Cardiac fibroblast (primary cell): ENCODE data around the gene CEP131.

Experiments used
- DNase-seq, 2 donors: peaks; one replicate each; pipeline versions ENCODE4 v3.0.0 to v3.0.0-alpha.2; 2010; ENCODE audit warnings: low read depth in 2 of 2
- H3K4me3 ChIP-seq, 2 donors: replicated peaks in 1 of 2; 1 replicate in 1 of 2; 2 replicates in 1 of 2; pipeline ENCODE4 v1.5.1; 2011; ENCODE audit warnings: low read depth in 2 of 2, low read length in 2 of 2, mild to moderate bottlenecking in 2 of 2, moderate library complexity in 1 of 2
- CTCF ChIP-seq: IDR thresholded peaks from one replicate; pipeline ENCODE4 v1.5.1; 2011; ENCODE audit warnings: low read depth, mild to moderate bottlenecking, low read length, inconsistent platforms

Gene CEP131

DNA sequence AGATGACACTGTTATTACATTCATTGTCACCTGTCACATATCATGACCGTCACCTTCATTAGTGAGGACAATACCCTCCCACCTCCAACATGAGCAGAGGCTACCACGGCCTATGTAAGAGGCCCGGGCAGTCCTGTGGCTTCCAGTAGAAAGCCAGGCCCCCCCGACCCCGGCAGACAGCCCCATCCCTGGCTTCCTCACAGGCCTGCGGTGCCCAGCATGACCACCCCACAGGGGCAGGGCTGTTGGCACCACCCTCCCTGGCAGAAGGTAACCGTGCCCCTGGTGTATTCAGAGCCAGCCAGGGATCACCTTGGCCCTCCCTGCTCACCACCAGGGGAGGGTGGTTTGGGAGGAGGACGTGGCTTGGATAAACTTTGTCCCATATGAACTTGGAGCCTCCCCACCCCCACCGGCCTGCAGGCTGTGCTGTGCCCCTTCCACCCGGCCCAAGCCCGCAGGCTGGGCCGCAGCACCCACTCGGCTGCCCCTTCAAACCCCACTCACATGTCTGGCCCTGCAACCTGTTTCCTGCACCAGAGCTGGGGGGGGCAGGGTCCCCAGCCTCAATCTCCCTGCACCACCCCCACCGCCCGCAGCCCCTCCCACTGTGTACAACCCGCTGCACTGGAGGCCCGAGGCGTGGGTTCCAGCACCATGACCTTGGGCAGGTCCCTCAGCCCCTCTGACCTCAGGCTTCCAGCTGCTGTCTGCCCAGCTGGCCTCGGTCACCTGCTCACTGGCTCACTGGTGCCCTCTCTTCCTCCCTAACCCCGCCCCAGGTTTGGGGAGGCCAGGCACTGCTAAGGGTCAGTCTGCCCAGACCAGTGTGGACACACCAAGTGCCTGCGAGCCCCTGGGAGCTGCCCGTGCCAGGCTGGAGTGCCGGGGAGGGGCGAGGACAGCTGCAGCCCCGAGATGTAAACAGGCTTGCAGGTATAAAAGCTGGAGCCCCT, 44.4 kb downstream of the CEP131 start:
- TF ChIP-seq CTCF: no peak
- no peak overlapping the region for H3K4me3 ChIP-seq
- DNase-seq: no peak

- H3K4me3 ChIP-seq: no peak overlapping the region
- TF ChIP-seq CTCF: peak; percentile 5
- peak in 1 of 2 donors; percentile 52 for DNase-seq
Measured at GRCh38 chr17:81176666-81177065, 46.1 kb downstream of the CEP131 start.

DNA sequence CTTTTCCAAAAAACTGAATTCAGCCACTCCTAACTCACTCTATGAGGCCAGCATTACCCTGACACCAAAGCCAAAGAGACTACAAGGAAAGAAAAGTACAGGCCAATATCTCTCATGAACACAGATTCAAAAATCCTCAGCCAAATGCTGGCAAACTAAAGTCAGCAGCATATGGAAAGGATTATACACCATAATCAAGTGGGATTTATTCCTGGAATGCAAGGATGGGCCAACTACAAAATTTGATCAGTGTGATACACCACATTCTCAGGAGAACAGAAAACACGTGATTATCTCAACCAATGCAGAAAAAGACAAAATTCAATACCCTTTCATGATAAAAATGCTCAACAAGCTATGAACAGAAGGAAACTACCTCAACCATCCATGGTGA, 49.0 kb downstream of the CEP131 start:
- no peak for TF ChIP-seq CTCF
- H3K4me3 ChIP-seq: no peak overlapping the region
- peak in 1 of 2 donors; percentile 11 for DNase-seq

- TF ChIP-seq CTCF: no peak
- no peak for DNase-seq
- no peak overlapping the region for H3K4me3 ChIP-seq
Measured at GRCh38 chr17:81173052-81173761, 49.6 kb downstream of the CEP131 start.

DNA sequence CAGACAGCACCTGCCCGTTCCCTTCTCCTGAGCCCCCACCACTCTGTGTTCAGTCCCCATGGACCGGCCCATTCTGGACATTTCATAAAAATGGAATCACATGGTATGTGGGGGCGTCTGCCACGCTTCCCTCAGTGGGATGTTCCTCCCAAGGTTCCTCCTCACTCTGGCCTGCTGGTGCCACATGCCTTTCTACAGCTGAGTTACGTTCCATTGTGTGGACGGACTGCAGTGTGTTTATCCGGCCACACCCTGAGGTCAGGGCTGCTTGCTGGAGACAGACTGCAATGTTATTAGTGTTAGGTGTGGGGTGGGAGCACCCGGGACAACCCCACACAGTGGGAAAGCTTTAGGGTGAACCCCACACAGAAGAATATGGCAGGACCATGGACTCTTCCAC, 50.8 kb downstream of the CEP131 start:
- no peak overlapping the region for H3K4me3 ChIP-seq
- TF ChIP-seq CTCF: no peak
- peak; percentile 19 to 29 for DNase-seq

DNA sequence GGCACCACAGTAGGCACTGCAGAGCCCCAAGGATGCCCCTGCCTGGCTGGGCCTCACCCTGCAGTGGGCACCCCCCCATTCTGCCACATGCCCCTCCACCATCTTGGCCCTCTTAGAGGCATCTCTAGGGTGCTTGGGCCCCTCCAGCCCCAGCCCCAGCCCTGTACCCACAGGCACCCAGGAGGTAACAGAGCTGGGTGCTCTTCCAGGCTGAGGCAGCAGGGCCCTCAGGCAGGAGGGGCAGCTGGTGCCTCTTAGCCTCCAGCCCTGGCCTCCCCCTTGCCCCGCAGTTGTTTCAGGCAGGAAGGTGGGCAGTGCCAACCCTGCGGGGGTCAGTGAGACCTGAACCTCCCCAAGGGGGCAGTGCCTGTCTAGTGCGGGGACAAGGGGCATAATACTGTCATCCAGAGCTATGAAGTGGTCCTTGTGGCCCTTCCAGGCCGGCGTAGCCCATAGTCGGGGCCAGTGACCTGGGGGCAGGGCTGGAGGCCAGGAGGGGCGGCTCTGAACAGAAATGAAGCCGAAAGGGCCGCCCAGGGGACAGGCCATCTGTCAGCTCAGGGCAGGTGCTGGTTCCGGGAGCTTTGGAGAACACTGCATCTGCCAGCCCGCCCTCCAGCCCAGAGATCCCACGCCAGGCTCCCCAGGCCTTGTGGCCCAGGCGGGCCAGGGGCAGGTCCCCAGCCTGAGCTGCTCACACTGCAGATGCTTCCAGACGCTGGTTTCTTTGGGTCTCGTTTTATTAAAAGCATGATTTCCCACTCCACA, 51.9 kb downstream of the CEP131 start:
- H3K4me3 ChIP-seq: no peak overlapping the region
- no peak for DNase-seq
- TF ChIP-seq CTCF: no peak
